Measurements from ENCODE around the gene STAC2. TPM values are rescaled to one million over a fixed set of nuclear protein-coding genes. Genes with fewer than 3 reads are reported as not detected.

STAC2 gene
- total and polyA plus RNA-seq, 9 of the 15 experiments (the other 6 are each of a cell fraction or from before 2014, with no cell fraction given): not detected

GRCh38 chr17:39219647-39220154 is 6.0 kb downstream of the STAC2 start:
- Histone ChIP-seq H3K9me1 (ENCODE audit: control insufficient read depth, insufficient read depth, low read length) (no peaks in the 10 kb centered on the region), H3K4me3 (no peak overlapping the region), H4K20me1 (replicated peaks; ENCODE audit: control insufficient read depth, insufficient read depth, low read length) (no peaks in the 10 kb centered on the region), H3K9ac (ENCODE audit: insufficient read depth in 1 of 2, low read depth in 2 of 2, low read length in 2 of 2) (peak overlapping the region in 1 of 2 experiments; percentile 46; a peak in 1 of 4 replicates), H3K27me3 (ENCODE audit: control insufficient read depth in 2 of 2, insufficient read depth in 2 of 2, low read length in 2 of 2) (peaks cover 17 to 60% of the 10 kb centered on the region in 2 experiments; a peak in 4 of 5 replicates), H3K36me3 (ENCODE audit: control insufficient read depth, insufficient read depth, low read length) (no peaks in the 10 kb centered on the region), H3K27ac (ENCODE audit: extremely low read depth, low read depth, low read length) (no peak overlapping the region), H3K4me1 (replicated peaks in 1 of 2; ENCODE audit: control insufficient read depth in 2 of 2, insufficient read depth in 2 of 2, low read length in 2 of 2) (peaks cover 0 to 13% of the 10 kb centered on the region in 2 experiments; a peak in 2 of 5 replicates), H3K4me2 (ENCODE audit: insufficient read depth, low read length) (no peak overlapping the region), H3K79me2 (ENCODE audit: control insufficient read depth, insufficient read depth, low read length) (no peaks in the 10 kb centered on the region), H2AFZ (ENCODE audit: low read depth, low read length) (no peak overlapping the region), H3K9me3 (replicated peaks; ENCODE audit: control insufficient read depth, insufficient read depth, low read depth, low read length) (no peaks in the 10 kb centered on the region)
- intact Hi-C loops (cut with micrococcal nuclease): no loop called here
- ATAC-seq (no peak), DNase-seq (ENCODE audit: extremely low read depth in 1 of 4, low spot score in 3 of 4) (no peak), FAIRE-seq (no peak)
- 4% methylated on average over 8 of the region's 8 CpGs for WGBS (ENCODE audit: insufficient coverage, low coverage, missing lambda C conversion rate)
- TF ChIP-seq HDGF (IDR thresholded peaks at IDR 0.05): no peak
- TF ChIP-seq, protein P1, sequence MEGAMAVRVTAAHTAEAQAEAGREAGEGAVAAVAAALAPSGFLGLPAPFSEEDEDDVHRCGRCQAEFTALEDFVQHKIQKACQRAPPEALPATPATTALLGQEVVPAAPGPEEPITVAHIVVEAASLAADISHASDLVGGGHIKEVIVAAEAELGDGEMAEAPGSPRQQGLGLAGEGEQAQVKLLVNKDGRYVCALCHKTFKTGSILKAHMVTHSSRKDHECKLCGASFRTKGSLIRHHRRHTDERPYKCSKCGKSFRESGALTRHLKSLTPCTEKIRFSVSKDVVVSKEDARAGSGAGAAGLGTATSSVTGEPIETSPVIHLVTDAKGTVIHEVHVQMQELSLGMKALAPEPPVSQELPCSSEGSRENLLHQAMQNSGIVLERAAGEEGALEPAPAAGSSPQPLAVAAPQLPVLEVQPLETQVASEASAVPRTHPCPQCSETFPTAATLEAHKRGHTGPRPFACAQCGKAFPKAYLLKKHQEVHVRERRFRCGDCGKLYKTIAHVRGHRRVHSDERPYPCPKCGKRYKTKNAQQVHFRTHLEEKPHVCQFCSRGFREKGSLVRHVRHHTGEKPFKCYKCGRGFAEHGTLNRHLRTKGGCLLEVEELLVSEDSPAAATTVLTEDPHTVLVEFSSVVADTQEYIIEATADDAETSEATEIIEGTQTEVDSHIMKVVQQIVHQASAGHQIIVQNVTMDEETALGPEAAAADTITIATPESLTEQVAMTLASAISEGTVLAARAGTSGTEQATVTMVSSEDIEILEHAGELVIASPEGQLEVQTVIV (CRISPR knock-in tag; IDR thresholded peaks at IDR 0.05; ENCODE audit: borderline replicate concordance): no peak
- TF ChIP-seq ZNF121 (CRISPR knock-in tag; conservative IDR thresholded peaks at IDR 0.05): no peak
- TF ChIP-seq, protein P2, sequence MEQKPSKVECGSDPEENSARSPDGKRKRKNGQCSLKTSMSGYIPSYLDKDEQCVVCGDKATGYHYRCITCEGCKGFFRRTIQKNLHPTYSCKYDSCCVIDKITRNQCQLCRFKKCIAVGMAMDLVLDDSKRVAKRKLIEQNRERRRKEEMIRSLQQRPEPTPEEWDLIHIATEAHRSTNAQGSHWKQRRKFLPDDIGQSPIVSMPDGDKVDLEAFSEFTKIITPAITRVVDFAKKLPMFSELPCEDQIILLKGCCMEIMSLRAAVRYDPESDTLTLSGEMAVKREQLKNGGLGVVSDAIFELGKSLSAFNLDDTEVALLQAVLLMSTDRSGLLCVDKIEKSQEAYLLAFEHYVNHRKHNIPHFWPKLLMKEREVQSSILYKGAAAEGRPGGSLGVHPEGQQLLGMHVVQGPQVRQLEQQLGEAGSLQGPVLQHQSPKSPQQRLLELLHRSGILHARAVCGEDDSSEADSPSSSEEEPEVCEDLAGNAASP (IDR thresholded peaks at IDR 0.05): no peak
- TF ChIP-seq ZFX (CRISPR knock-in tag; IDR thresholded peaks at IDR 0.05): no peak
- no peak for TF ChIP-seq TRIM28 (IDR thresholded peaks at IDR 0.05)
- TF ChIP-seq CBX2 (IDR thresholded peaks at IDR 0.05; ENCODE audit: insufficient read depth, low read length, poor library complexity, severe bottlenecking): no peak
- TF ChIP-seq DDX20 (tag; IDR thresholded peaks at IDR 0.05; ENCODE audit: low read depth): no peak
- no peak for TF ChIP-seq GTF3C2 (IDR thresholded peaks at IDR 0.05; ENCODE audit: borderline replicate concordance, extremely low read depth, insufficient read length)
- TF ChIP-seq TCF3 (CRISPR knock-in tag; IDR thresholded peaks at IDR 0.05): no peak
- no peak for TF ChIP-seq GTF2A2 (tag; IDR thresholded peaks at IDR 0.05)
- no peak for TF ChIP-seq BCOR (IDR thresholded peaks at IDR 0.05)
- in situ Hi-C loops (cut with MboI): no loop called here
- POLR2A ChIA-PET: interaction anchor here (0.9 to 1.0 kb wide), 3 partner anchors 13 to 20 kb away, joined by 3 read pairs; partner anchors contain the start of gene RPL19
- CTCF ChIA-PET (ENCODE audit: low intra/inter-chr PET ratio): no interaction called here
- no TSS peak for BruUV-seq (replicated peaks)

All from K562 (cell line).